GM19239 (cell line): ENCODE data around the gene IL5.
A peak's percentile ranks its signal among the peaks of the same experiment; 100 is the strongest.
"Not testable (repeated sequence)": the region's sequence is repeated elsewhere in the genome, so short reads cannot be mapped to it uniquely, and the experiment has no call there.

ENCODE experiments used
- DNase-seq: peaks from one replicate; pipeline ENCODE4 v3.0.0; 2011; ENCODE audit warnings: low spot score; ENCODE audit not compliant: insufficient read length
- FAIRE-seq: peaks from 2 replicates; lab custom pipeline; 2011; peaks lifted over from hg19 to GRCh38; lab: Jason Lieb, UNC

The IL5 gene

GRCh38 chr5:132539716-132540115 is 3.6 kb downstream of the IL5 start:
- DNase-seq (no peak), FAIRE-seq (no peak)

GRCh38 chr5:132530946-132531345 is 12.4 kb downstream of the IL5 start:
- DNase-seq (no peak), FAIRE-seq (no peak)

GRCh38 chr5:132528866-132529634 is 14.3 kb downstream of the IL5 start:
- DNase-seq (no peak), FAIRE-seq (no peak)

GRCh38 chr5:132528021-132528420 is 15.3 kb downstream of the IL5 start:
- FAIRE-seq (no peak), DNase-seq (no peak)

- DNase-seq (no peak), FAIRE-seq (no peak)
These were observed 16.3 kb downstream of the IL5 start for GRCh38 chr5:132526974-132527564.

- DNase-seq, result no peak
- peak; percentile 93 for FAIRE-seq
These were observed 16.9 kb downstream of the IL5 start for GRCh38 chr5:132526290-132526973.

- peak; percentile 89 for FAIRE-seq
- no peak for DNase-seq
These were observed 18.0 kb downstream of the IL5 start for GRCh38 chr5:132525299-132525724.

GRCh38 chr5:132524877-132525276 is 18.4 kb downstream of the IL5 start:
- FAIRE-seq, DNase-seq: not testable (repeated sequence)

GRCh38 chr5:132522067-132522466 is 21.3 kb downstream of the IL5 start:
- not testable (repeated sequence) for FAIRE-seq, DNase-seq

GRCh38 chr5:132513618-132514336 is 29.5 kb downstream of the IL5 start:
- not testable (repeated sequence) for DNase-seq, FAIRE-seq

GRCh38 chr5:132510076-132510475 is 33.2 kb downstream of the IL5 start:
- no peak for DNase-seq
- FAIRE-seq, result peak; percentile 23

- DNase-seq (no peak), FAIRE-seq (peak; percentile 97)
These were observed 37.1 kb downstream of the IL5 start for GRCh38 chr5:132506094-132506692.

GRCh38 chr5:132505641-132506040 is 37.7 kb downstream of the IL5 start:
- no peak for FAIRE-seq
- no peak for DNase-seq

GRCh38 chr5:132504746-132505145 is 38.6 kb downstream of the IL5 start:
- no peak for FAIRE-seq
- DNase-seq, result no peak

GRCh38 chr5:132503244-132503643 is 40.1 kb downstream of the IL5 start:
- no peak for FAIRE-seq
- DNase-seq, result no peak

- FAIRE-seq (no peak), DNase-seq (no peak)
These were observed 41.1 kb downstream of the IL5 start for GRCh38 chr5:132501961-132502931.

GRCh38 chr5:132501629-132501956 is 41.7 kb downstream of the IL5 start:
- no peak for FAIRE-seq
- no peak for DNase-seq

- DNase-seq (no peak), FAIRE-seq (peak; percentile 93)
These were observed 42.2 kb downstream of the IL5 start for GRCh38 chr5:132500931-132501628.
